AG08396 (cell line): Measurements from ENCODE around the gene EMC9.

ENCODE experiments used
- DNase-seq: peaks from one replicate; pipeline ENCODE4 v3.0.0; 2012; ENCODE audit warnings: low spot score, mixed read lengths

The EMC9 gene

DNA sequence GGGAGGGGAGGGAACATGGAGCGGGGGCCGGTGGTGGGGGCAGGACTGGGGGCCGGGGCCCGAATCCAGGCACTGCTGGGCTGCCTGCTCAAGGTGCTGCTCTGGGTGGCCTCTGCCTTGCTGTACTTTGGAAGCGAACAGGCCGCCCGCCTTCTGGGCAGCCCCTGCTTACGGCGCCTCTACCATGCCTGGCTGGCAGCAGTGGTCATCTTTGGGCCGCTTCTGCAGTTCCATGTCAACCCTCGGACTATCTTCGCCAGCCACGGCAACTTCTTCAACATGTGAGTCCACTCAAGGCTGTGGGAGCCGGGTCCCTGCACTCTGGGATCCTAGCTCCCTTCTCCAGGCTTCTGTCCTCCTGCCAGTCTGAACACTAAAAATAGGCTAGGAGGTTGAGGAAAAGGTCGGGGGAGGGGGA, 9.8 kb downstream of the EMC9 start:
- no peak for DNase-seq

DNA sequence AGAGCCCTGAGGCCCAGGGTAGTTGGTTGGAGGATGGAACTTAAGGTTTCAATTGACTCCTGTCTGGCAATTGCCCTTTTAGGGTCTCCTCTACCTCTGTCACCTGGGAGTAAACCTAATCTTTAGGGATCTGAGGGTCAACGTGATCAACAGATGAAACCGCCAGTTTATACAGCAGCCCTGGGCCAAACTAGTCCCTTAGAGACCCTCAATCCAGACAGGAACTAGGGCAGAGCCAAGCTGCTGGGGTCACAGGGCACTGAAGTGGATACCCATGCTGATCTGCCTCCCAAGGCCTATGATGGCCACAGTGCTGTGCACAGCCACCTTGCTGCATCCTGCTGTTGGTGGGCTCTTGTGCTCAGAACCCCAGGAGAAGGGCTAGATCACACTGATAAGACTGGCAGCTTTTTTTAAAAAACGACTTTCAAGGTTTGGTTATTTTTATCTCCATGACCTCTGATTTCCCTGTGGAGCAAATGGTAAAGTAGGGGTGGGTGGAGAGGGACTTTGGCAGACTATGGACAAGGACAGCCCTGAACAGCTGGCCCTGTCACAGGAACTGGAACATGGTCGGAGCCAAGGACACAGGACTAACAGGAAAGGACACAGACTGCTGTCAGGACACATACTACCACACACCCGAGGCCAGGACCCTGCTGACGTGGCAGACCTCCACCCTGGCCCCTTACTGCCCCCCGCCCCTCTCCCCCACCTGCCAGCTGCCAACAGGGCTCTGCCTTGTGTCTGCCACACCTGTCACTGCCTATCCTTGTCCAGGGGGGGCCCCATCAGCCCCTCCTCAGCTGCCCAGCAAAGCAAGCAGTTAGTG, 10.5 kb downstream of the EMC9 start:
- no peak for DNase-seq

DNA sequence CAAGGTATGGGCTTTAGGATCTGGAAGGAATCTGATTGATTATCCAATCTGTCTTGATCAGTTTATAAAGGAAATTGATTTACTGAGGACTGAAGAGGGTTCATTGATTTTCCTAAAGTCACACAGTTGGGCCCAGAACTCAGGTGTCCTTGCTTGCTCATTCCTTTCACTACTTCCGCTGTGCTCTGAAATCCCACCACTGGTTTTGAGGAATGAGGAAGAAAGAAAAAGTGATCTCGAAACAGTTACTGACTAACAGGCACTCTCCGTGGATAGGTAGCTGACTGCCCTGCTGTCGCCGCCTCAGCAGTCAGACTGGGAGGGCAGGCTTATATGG, 11.0 kb downstream of the EMC9 start, which contains the start of gene FITM1:
Gene FITM1, plus strand, starts transcription at position 280 of the 337 bp plus-strand sequence. CDS start 905 bp downstream, outside the sequence.
- DNase-seq = no peak

DNA sequence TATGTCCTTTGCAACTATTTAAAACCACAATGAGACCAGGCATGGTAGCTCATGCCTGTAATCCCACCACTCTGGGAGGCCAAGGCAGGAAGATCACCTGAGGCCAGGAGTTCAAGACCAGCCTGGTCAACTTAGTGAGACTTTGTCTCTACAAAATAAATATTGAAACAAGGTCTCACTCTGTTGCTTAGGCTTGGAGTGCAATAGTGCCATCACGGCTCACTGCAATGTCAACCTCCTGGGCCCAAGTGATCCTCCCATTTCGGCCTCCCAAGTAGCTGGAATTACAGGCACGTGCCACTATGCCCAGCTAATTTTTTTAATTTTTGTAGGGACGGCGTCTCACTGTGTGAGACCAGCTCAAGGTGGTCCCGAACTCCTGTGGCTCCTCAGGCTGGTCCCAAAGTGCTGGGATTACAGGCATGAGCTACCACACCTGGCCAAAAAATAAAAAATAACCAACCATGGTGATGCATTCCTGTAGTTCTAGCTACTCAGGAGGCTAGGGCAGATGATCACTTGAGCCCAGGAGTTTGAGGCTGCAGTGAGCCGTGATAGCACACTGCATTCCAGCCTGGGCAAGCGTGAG, 11.9 kb downstream of the EMC9 start:
- DNase-seq = no peak

DNA sequence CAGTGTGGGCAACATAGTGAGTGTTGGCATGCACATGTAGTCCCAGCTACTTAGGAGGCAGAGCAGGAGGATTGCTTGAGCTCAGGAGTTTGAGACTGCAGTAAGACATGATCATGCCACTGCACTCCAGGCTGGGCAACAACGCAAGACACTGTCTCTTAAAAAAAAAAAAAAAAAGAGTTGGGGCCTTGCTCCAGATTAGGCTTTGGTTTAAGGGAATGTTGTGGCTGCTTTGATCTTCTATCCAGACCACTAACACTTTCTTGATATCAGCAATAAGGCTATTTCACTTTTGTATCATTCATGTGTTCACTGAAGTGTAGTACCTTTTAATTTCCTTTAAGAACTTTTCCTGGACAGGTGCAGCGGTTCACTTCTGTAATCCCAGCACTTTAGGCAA, 13.7 kb downstream of the EMC9 start:
- no peak for DNase-seq

DNA sequence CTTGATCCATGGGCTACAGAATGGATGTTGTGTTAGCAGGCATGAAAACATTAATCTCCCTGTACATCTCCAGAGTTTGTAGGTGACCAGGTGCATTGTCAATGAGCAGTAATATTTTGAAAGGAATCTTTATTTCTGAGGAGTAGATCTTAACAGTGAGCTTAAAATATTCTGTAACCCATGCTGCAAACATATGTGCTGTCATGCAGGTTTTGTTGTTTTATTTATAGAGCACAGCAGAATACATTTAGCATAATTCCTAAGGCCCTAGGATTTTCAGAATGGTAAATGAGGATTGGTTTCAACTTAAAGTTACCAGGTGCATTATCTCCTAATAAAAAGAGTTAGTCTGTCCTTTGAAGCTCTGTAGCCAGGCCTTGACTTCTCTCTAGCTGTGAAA, 14.5 kb downstream of the EMC9 start:
- no peak for DNase-seq

DNA sequence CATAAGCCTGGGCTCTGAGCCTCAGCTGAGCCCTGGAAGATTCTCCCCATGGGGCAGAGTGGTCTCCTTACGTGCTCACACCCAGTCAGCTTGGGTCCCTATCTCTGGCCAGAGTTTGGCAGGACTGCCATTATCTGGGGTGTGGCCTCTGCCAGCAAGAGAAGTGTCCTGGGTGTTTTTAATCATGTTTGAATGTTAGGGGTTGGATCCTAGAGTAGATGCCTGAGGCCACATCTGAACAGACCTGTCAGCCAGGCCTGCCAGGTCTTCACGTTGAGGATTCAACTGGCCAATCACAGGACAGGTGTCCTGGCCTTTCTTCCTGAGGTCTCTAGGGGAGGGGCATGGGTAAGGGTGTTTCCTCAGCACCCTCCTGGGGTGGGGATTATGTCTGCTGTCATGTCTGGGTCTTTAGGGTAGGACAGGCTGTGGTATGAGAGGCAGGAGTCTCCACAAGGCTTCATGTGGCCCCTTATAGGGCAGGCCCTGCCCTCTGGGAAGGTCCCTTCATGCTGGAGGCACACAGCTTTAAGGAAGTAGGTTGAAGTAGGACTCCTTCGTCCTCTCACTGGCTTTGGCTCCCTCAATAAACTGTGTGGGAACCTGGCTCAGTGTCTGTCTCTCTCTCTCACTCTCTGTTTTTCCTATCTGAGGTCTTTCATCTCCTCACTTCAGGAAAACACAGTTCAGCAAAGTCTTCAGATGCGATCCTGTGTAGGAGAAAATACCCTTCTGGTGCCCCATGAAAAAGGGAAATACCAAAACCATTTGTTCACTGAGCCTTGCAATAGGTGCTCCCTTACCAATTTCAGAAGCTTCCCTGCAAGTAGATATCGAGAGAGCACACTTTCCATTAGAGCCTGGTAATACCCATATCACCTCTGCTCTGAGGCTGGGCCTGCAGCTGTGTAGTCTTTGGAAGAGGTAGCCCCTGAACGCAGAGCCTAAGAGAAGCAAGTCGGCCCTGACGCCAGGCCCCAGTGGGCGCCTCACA, 17.7 kb downstream of the EMC9 start:
- DNase-seq = no peak

DNA sequence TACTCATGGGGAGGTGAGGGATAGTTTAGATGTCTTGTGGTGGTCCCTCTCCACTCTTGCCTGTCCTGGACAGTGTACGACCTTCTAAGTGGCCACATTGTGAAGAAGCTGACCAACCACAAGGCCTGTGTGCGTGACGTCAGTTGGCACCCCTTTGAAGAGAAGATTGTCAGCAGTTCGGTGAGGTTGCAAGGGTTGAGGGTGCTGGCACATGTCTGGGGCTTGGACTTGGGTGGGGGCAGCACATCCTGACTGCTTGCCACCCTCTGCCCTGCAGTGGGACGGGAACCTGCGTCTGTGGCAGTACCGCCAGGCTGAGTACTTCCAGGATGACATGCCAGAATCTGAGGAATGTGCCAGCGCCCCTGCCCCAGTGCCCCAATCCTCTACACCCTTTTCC, 18.5 kb downstream of the EMC9 start:
- no peak for DNase-seq

DNA sequence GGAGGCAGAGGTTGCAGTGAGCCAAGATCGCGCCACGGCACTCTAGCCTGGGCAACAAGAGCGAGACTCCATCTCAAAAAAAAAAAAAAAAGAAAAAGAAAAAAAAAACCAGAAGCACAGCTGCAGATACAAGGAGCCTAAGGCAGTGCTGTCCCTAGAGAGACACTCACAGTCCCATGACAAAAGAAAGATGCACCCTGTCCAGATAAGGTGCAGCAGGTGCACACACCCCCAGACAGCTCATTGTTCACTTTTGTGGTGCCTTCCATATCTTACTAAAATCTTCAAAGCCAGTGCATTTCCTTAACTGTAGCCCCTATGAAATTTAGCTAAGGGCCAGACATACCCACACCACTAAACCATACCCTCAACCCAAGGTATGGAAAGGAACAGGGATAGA, 19.0 kb downstream of the EMC9 start:
- no peak for DNase-seq

DNA sequence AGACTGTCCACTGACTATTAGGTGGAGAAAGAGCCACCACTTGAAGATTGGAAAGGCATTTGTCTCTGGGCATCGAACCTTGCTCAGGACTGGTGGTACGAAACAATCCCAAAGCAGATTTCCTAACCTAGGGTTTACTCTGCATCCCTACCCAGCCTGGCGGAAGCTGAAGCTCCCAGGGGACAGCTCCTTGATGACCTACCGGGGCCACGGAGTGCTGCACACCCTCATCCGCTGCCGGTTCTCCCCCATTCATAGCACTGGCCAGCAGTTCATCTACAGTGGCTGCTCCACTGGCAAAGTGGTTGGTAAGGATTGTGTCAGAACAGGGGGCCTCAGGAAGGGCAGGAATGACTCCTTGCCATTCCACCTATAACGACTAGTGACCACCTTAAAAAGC, 20.2 kb downstream of the EMC9 start:
- no peak for DNase-seq

DNA sequence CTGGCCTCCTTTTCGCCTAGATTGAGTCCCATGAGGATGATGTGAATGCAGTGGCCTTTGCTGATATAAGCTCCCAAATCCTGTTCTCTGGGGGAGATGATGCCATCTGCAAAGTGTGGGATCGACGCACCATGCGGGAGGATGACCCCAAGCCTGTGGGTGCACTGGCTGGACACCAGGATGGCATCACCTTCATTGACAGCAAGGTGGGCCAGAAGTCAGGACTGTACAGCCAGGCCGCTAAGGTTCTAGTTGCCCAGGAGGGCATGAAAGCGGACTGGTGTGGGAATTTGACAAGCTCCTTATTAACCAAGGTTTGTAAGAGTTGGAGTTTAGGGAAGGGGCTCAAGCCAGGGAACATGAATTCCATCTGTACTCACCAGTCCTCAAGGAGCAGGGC, 21.7 kb downstream of the EMC9 start:
- DNase-seq = no peak

DNA sequence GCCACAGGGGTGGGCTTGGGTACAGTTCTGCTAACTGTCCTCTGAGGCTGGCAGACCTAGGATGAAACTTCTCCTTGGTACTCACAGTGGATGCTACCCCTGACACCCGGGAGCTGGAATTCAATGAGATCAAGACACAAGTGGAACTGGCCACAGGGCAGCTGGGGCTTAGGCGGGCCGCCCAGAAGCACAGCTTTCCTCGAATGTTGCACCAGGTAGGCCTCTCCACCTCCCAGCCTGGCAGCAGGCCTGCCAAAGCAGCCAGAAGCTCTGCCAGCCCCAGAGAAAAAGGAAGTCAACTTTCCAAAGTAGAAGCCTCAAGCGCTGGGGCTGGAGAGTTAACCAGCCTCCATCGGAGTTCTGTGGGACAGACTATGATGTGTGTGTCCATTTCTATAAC, 24.2 kb downstream of the EMC9 start:
- no peak for DNase-seq

DNA sequence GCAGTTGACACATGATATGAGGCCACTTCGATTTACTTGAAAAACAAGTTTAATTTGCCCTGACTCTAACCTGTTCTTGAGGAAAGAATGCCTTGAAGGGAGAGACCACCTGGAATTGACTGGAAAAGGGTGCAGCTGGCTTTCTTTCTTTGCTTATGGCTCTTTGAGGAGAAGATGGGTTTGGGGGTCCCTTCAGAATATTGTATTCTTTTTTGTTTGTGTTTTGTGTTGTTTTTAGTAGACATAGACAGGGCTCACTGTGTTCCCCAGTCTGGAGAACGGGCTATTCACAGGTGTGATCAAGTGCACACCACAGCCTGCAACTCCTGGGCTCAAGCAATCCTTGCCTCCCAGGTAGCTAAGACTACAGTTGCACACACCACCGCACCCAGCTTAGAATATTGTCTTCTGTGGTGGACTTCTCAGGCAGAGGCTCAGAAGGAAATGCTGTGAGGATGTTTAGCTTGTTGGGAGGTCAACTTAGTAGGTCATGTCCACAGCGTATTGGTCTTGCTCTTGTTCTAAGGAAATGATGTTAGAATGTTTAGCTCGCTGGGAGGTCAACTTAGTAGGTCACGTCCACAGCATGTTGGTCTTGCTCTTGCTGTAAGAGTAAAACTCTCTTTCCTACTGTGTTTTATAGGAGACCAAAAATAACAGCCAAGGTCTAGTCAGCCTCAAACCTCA, 25.1 kb downstream of the EMC9 start:
- no peak for DNase-seq

DNA sequence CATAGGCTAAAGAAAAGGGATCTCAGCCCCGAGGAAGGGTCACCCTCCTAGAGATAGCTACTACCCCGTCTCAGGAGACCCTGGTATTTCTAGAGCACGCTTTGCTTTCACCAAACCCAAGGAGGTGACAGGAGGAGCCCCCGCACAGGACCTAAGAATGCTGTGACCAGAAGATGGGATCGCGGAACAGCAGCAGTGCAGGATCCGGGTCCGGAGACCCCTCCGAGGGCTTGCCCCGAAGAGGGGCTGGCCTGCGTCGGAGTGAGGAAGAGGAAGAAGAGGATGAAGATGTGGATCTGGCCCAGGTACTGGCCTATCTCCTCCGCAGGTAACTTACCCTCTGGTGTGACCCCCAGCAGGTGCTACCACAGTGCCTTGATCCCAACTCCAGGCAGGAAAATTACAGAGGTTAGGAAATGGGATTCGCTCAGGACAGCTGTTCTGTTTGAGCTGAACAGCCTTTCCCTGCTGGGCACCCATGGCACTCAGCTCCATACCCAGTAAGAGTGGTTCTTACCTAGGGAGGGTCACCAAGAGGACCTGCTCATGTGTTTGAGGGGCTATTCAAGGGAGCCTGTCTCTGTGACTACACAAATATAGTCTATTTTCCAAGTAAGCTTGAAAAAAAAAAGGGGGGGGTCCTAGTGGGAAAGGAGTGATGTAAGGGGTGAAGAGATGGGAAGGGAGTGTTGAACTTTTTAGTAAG, 25.8 kb downstream of the EMC9 start:
- no peak for DNase-seq

DNA sequence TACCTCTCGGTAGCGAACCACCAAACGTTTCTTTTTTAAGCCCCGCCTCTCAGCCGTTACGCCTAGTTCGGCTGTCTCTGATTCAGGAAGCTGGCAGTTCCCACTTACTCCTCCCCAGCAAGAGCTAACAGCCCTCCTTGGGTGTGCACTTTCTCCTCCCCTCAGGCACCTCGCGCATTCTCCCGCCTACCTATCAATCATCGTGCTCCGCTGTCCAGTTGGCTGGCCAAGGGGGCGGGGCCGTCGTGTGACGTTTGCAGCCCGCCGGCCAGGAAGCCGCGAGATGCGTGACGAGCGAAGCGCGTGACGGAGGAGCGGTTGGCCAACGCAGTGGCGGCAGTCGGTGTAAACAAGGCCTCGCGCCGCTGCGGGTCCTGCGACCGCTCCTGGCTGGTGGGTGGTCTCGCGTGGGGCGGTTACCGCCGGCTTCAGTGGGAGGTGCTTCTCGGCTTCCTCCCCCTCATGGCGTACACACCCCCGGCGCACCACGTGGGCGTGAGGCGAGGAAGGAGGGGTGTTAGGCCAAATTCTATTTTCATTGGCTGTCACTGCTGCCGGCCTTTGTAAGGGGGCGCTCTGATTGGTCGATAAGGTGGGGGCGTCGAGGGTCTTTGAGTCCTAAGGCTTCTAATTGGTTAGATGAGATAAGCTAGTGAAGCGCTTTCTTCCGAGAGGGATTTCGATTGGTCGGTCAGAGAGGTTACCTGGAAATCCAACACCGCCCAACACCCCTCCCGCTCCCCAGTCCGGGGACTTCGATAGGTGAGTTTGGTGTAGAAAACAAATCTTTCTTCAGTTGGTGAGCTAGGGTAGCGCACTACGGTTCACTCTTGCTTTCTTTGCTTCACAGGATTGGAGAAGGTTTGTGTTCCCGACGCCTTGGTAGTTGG, 26.6 kb downstream of the EMC9 start, which contains the start of the genes DCAF11 and NRL:
Gene DCAF11, plus strand, starts transcription at position 246 of the 890 bp plus-strand sequence. CDS start 818 bp downstream, outside the sequence.
Gene NRL, minus strand, starts transcription at position 418 of the 890 bp plus-strand sequence. CDS start 32,101 bp downstream, outside the sequence.
- peak; percentile 99 for DNase-seq

DNA sequence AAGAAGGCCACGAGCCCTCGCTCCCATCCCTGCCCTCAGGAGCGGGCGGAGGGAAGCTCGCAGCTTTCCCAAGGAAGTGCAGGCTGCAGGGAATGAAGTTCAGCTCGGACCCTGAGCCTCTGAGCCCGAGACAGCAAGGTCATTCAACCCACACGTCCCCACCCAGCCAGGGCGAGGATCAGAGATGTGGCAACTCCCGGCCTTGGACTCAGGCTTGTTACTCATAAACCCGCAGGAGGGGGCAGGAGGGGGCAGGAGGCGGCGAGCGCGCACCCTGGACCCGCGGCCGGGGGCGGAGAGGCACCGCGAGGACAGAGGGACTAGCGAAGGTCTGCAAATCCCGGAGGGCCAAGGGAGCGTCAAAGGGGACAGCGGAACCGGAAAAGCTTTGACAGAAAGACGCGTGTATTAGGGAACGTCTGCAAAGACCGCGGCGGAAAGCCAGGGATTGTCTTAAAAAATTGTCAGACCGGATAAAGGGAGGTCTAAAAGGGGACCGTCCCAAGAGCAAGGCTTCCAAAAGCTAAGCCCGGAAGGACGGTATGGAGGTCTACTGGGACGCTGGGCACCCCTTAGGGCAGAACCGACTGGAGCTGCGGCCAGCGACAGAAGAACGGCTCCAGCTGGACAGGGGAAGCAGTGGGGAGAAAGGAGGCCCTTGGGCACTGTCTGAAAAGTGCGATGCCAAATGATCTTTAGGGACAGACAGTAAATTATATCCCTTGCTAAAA, 27.4 kb downstream of the EMC9 start:
- DNase-seq = peak; percentile 83

DNA sequence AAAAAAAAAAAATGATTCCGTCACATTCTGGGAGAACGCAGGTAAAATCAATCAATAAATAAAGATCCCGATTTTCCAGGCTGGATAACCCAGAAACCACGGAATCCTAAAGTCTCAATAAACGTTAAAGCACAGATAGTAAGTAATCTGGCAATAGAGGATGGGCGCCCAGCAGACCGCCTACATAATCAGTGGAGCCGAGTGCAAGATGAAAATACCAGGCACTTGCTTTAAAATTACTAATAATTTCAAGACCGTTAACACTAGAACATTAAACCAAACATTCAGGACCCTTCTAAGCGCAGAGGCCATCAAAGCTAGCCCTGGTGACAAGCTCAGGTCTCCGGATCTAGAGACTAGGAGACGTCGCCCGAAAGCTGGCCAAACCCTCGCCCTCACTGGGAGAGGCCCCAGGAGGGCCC, 28.0 kb downstream of the EMC9 start:
- DNase-seq = no peak

DNA sequence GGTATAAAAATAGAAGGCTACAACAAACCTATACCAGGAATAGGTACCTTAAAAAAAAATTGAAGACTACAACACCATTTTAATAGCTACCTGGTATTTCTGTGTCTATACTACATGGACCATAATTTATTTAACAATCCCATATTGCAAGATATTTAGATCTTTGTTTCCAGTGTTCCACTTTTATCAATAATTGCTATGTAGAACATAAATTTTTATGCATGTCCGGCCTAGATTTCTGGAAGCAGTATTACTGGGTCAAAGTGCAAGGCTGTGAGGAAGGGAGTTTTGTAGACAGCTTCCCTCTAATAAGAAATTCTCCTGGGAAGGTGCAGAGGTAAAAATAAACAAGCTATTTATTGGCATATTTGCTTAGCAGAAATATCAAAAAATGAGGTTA, 30.9 kb downstream of the EMC9 start:
- no peak for DNase-seq

DNA sequence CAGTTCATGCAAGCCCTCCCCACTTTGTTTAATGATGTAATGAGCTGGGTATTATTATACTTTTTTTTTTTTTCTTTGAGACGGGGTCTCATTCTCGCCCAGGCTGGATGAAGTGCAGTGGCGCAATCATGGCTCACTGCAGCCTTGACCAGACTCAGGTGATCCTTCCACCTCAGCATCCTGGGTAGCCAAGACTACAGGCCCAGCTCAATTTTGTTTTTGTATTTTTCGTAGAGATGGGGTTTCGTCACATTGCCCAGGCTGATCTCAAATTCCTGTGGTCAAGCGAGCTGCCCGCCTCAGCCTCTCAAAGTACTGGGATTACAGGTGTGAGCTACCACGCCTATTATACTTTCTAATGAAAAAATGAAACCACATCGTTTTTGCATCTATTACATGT, 31.3 kb downstream of the EMC9 start:
- DNase-seq = no peak
